ENCODE data around the gene SGO2.
"Not testable (repeated sequence)": the region's sequence is repeated elsewhere in the genome, so short reads cannot be mapped to it uniquely, and the experiment has no call there.

SGO2 gene

DNA sequence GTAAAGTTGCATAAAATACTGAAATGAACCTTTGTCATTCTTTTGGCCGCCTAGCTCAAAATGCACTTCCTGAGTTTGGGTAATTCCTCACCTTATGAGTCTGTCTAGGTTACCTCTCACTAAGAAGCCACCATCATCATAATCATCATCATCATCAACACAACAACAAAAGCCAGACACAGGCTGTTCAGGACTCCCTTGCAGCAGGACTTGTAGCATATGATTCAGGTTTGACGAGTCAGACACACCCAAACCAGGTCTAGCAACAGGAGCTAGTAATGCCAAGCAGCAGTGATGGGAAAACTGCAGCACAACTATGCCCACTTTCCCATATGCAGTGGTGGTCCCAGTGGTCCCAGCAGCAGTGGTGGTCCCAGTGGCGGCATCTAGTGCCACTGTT lies 2.8 kb upstream of the SGO2 start:
- no peak for DNase-seq

DNA sequence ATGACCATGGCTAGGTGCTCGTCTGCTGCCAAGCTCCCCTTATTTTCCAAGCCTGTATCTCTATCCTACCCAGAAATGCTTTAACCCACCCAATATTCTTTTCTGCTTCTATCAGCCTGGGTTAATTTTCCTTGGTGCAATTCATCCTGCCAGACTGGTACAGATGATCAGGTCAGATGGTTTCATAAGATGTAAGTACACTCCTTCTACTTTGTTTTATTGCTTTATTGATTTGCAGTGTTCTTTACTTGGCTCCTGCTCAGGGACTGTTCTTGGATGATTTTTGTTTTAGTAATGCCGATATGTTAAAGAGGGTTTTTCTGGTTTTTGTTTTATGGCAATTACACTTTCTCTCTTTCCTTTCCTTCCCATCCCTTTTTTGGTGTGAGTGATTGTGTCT lies 2.4 kb upstream of the SGO2 start:
- DNase-seq = no peak

DNA sequence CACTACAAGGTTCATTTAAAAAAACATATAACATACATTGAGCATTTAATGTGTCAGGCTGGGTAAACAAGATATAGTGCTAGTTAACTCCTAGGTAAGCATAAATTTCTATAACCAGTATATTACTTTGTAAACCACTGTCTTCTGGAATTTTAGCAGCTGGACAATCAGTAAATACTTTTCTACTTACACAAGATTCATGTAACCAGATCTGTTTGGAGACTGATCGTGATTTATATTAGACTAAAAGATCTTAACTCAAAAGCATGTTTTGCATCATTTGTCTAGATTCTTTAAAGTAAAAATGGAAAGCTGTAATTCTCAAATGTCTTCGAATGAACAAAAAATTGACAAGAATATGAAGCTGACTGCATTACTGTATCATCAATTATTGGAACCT lies 941 bp upstream of the SGO2 start:
- no peak for DNase-seq

DNA sequence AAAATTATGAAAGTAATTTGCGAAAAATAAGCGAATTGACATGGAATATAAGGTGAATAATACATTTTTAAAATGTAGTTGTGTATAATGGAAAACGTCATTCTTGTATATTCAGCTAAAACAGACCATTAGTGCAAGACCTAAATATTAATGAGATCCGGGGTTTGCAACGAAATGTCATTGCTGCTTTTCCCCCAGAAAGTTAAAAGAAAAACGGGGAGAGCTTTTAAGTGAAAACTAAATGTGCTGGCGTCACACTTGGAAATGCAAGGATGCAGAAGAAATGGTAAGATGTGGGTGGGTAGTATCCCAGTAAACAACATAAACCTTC lies 491 bp upstream of the SGO2 start:
- no peak for DNase-seq

DNA sequence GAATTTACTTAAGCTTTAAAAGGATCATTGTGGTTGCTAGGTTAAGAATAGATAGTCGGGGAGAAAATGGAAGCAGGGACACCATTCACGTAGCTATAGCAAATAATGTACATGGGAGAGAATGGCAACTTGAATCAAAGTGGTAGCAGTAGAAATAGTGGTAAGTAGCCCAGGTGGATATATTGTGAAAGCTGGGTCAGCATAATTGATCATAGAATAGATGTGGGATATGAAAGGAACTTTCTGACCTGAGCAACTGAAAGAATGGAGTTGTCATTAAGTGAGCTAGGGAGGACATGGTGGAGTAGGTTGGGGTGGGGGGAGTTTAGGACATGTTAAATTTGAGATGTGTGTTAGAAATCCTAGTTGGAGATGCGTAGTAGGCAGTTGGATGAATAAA lies 2.2 kb downstream of the SGO2 start:
- DNase-seq = no peak

DNA sequence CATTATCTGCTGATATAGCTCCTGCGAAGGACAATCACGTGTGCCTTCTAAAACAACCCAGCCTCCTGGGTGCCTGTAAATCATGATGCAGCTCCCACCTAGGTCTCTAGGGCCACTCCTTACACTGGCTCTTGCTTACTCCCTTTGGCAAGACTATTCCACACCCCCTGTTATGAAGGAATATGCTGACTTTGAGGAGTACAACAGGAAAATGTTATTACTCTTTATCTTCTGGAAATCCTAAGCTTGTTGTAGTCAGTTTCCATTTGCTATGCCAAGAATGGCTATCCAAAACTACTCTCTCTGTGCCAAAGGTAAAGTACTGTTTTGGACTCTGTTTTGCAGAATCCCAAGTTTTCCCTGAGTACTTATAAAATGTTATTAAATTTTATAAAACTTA lies 7.7 kb downstream of the SGO2 start:
- no peak for DNase-seq

DNA sequence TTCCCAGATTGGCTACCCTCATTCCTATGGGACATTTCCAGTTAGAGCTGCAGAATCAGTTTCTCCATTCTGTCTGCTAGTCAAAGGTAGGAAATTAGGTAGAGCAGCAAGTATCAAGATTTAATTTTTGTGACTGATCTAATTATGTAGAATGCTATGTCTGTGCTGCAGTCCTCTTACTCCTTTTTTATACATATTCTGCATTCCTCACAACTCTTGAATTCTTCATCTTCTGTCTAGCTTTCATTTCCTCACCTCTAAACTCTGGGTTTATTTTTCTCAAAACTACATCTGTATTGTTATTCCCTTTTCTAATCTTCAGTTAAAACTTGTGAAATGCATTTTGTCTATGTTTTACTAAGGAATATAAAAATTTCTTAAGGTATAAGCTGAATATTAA lies 8.6 kb downstream of the SGO2 start:
- no peak for DNase-seq

DNA sequence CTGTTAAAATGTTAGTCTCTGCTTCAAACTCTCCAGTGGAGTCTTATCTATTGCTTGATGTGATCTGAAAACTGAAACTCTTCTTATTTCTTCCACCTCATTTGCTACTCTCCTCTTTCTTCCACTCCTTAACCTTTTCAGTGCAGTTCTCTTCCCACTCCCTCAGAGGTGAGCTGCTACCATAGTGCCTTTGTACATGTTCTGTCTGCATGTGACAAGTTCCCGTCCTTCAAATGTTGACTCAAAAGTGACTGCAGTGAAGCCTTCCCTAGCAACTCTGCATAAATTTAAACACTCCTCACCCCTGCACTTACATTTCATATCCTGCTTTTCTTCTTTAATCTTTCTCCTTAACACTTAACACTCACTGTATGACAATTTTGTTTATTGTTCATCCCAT lies 12.1 kb downstream of the SGO2 start:
- no peak for DNase-seq

DNA sequence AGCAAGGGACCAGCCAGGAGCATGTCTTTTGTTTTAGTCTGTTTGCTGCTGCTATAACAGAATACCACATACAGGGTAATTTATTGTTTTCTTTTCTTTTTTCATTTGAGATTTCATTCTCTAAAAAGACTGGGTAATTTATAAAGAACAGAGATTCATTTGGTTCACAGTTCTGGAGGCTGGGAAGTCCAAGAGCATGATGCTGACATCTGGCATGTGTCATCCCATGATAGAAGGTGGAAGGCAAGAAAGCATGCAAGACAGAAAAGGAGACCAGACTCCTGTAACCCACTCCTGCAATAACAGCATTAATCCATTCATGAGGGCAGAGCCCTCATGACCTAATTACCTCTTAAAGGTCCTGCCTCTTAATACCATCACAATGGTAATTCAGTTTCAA lies 14.8 kb downstream of the SGO2 start:
- no peak for DNase-seq

DNA sequence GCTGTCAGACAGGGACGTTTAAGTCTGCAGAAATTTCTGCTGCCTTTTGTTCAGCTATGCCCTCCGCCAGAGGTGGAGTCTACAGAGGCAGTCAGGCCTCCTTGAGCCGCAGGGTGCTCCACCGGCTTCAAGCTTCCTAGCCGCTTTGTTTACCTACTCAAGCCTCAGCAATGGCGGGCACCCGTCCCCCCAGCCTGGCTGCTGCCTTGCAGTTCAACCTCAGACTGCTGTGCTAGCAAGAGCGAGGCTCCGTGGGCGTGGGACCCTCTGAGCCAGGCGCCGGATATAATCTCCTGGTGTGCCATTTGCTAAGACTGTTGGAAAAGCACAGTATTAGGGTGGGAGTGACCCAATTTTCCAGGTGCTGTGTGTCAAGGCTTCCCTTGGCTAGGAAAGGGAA lies 40.6 kb downstream of the SGO2 start:
- not testable (repeated sequence) for DNase-seq

DNA sequence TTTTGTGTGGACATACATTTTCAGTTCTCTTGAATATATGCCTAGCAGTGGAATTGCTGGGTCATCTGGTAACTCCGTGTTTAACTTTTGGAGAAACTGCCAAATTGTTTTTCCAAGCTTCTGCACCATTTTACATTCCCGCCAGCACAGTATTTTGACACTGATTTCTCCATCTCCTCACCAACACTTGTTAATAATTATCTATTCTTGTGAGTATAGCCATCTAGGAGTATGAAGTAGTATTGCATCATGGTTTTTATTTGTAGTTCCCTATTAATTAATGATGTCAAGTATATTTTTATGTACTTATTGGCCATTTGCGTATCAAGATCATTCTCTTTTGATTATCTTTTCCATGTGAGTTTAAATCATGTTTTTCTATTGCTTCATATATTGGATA lies 41.9 kb downstream of the SGO2 start:
- no peak for DNase-seq

DNA sequence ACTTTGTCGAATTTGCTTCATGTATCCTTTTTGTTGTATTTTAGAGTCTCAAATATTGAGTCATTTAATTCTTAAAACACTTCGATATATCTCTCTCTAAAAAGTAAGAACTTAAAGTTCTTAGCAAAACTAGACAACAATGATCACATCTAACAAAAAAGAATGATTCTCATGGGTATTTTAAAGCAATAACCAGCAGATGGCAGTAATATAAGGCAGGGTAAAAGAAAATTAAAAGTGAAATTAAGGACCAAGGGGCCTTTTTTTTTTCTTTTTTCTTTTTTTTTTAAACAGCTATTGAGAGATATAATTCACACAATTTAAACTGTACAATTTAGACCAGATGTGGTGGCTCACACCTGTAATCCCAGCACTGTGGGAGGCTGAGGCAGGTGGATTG lies 50.0 kb downstream of the SGO2 start:
- no peak for DNase-seq

DNA sequence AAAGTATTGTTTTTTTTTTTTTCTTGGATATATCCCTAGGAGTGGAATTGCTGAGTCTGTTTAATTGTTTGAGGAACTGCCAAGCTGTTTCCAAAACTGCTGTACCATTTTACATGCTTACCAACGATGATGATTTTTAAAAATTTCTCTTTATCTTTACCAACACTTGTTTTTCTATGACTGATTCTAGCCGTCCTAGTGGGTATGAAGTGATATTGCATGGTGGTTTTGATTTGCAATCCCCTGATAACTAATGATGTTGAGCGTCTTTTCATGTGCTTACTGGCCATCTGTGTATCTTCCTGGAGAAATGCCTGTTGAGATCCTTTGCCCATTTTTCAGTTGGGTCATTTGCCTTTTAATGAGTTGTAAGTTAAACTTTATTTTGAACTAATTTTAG lies 51.0 kb downstream of the SGO2 start:
- no peak for DNase-seq

DNA sequence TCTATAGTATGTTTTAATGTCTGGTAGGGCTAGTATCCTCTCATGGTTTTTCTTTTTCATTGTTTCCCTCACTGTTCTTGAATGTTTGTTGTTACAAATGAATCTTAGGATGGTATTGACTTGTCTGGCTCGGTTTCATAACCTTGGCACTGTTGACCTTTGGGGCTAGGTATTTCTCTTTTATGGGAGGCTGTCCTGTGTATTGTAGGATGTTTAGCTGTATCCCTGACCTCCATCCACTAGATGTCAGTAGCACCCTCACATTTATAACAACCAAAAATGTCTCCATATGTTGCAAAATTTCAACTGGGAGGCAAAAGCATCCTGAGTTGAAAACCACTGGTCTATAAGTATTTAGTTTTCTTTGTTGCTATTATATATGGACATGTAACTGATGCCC lies 52.8 kb downstream of the SGO2 start:
- DNase-seq = no peak

DNA sequence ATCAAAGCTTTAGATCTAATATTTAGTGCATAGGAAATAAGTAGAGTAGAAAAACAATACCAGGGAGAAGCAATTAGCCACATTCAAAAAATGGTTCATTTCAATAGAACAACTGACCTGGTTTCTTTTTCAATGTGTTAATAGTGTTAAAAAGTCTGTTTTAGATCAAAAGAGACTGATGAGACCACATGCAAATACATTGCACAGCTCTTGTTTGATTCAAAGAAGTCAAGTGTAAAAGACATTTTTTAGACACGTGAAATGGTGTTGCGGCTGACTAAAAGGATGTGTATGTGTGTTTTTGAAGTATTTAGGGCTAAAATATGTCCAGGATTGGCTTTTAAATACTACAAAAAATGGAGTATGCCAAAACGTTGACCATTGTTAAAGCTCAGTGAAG lies 58.6 kb downstream of the SGO2 start:
- DNase-seq = no peak

DNA sequence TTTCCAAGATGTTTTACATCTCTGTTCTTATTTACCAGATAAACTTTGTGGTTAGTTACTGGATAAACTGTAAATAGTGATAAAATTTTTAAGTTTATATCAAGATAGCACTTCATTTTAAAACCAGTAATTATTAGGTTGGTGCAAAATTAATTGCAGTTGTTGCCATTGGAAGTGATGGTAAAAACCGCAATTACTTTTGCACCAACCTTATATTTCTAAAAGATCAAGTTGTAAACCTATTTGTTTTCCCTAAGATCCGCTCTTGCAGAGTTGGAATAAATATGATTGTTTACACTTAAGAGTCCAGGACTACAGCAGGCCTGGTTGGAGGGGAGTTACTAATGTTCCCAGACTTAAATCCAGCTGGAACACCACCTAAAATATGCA lies 59.3 kb downstream of the SGO2 start:
- DNase-seq = no peak

DNA sequence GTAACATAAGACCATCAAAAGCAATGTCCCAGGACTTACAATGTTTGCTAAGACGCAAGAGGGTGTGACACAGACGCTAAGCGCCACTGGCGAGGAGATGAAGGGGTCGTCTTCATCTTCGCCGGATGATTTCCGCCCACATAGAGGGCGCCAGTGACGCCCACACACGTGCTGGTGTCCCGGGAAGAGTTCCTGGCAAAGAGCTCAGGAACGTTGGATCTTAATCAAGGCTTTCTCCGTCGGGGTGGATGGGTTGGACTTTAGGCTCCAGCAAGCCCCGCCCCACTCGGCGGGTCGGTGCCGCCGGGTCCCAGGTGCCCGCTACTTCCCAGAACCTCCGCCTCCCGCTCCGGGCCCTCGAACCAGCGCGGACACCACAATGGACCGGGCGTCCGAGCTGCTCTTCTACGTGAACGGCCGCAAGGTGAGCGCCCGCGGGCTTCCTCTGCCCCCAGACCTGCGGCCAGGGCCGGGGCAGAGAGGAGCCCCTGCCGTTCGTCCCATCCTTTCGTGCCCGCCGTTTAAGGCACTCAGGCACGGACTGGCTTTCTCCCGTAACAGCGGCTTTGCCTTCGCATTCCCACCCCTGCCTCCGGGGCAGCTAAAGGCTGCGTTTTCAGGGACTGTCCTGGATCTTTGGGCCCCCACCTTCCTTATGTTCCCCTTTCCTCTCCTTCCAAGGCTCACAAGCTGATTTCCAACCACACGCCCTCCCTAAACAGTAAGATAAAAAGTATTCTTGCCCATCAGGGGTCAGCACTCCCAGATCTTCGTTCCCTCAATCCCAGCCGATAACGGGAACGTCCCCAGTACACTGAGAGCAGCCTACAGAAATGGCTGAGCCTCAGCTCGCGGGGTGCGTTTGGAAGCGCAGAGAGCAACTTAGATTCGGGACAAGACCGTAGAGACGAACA lies 60.0 kb downstream of the SGO2 start, which contains the start of gene AOX1:
TSS of gene AOX1 (plus strand) at position 285 of the 914 bp plus-strand sequence. CDS start at position 380, 95 bp downstream.
- DNase-seq = no peak

DNA sequence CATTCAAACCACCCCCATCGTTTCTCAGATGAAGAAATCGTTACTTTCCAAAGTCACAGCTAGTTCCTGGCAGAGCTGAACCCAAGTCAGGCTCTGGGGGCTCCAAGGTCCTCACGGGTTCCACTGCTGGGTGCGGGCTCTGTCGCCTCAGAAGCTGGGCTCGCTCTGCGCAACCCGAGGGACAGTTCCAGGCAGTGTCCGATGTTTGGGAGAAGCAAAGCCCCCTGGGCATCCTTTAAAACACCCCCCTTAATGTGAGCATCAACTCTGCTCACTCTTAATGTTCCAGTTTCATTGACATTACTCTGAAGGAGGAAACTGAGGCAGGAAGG lies 60.6 kb downstream of the SGO2 start:
- DNase-seq = no peak

DNA sequence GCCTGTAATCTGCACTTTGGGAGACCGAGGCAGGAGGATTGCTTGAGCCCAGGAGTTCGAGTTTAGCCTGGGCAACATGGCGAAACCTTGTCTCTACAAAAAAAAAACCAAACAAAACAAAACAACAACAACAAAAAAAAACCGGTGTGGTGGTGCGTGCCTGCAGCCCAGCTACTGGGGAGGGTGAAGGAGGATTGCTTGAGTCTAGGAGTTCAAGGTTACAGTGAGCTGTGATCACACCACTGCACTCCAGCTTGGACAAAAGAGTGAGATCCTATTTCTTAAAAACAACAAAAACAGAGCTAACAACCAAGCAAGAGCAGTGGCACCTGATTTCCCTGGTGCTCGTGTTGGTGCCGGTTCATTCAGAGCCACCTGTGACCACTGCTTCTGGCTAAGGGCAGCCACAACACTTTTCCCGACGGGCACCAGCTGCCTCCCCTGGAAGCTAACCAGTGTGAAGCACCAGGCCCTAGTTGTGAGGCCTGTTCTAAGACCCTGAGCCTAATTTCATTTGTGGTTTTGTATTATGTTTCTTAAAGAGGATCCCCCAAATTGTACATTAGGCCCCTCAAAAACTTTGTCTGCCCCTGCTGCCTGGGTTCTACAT lies 61.1 kb downstream of the SGO2 start:
- DNase-seq = no peak

DNA sequence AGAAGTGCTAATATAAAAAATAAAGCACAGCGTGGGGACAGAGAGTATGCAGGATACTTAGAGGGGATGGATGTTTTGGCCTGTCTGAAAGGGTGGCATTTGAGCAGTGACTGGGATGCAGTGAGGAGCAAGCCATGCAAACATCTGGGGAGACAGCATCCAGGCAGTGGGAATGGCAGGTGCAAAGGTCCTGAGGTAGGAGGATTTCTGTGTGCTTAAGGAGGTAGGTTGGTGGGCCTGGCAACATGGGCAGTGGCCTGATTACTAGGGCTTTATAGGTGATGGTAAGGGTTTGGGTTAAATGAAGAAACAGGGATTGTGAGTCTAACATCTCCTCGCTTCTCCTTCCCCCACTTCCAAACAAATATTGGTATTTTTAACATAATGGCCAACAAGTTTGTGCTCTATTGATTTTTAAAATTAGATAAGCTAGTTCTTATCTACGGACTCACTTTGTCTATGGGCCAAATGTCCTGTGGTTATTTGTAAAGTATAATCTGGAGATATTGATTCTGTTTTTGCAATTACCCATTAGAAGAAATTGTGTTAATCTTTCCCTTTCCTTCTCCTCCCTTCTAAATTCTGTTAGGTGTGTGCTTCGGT lies 62.2 kb downstream of the SGO2 start:
- DNase-seq = no peak

DNA sequence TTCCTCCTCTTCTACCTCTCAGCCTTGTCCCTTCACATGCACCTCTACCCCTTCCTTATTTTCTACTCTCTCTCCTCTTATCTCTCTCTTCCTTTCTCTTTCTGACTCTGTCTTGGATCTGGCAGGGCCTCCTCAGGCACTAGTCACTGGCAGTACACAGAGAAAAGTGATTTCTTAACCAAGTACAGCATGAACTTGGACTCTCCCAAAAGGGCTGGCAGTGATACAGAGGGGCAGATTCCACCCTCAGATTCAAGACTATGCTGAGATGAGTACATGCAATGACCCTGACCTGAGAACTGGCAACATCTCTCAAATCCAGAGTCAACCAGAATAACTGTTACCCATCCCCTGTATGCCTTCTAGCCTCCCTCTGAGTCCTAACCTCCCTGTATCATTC lies 64.1 kb downstream of the SGO2 start:
- no peak for DNase-seq

DNA sequence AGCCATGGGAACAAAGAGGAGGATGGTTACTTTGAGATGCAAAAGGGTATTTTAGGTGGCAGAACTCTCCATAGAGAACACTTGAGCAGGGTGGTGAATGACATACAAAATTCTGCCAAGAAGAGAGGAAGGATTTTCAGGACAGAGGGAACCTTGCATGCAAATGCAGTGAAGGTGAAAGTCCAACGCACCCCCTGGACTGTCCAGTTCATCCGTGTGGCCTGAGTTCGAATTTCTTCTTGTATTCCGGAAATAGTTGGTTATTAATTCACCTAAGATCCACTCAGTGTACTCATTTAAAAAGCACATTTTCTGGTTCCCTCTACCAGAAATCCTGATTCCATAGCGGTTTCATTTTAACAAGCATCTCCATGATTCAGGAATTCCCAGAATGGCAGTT lies 65.3 kb downstream of the SGO2 start:
- no peak for DNase-seq

DNA sequence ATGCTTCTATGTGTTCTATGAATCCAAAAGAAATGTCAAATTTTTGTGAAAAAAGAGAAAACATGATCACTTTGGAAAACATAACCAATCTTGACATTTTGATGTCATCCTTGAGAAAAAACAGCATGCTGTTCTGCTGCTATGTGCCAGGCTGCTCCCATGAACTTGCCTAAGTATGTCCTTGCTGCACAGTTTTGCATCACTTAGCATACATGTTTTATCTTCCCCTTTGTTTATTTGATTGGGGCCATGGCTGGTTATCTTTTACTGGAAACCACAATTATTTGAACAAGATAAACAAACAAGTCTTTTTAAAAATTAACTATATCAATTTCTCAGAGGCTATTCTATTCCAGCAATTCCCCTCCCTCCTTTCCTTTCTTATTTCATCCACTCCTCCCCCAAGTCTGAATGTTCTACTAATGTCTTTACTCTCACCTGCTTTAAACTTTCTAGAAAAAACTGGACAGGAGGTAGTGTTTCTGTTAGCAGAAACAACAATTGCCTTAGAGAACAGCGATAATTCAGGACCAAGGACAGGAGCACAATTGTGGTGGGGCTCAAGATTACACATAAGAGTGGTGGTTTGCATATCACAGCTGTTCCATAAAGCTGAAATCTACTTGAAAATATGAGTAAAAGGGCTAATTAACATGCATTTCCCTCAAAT lies 66.5 kb downstream of the SGO2 start:
- DNase-seq = no peak

DNA sequence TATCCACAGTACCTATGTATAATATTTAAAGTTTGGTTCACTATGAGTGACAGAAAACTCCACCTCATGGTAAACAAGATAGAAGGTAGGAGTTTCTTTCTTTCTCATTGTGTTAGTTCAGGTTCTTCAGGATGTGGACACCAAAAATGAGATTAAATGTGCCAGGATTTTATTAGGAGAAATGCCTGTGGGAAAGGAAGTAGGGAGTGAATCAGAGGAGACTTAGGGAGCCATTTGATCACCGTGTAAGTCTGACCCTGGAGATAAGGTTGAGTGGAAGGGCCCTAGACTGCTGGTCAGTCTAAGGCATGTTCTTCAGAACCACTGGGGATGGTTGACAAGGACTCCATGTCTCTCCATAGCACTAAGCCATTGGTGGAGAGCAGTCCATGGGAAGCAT lies 67.9 kb downstream of the SGO2 start:
- no peak for DNase-seq

All from activated gamma-delta T cell (primary cell).